Bronchial epithelial cell (primary cell): ENCODE data around the gene MAGEB1. TPM values are rescaled to one million over a fixed set of nuclear protein-coding genes. Genes with fewer than 3 reads are reported as not detected.

Experiments used
- DNase-seq: peaks from one replicate; pipeline ENCODE4 v3.0.0-alpha.2; 2010; ENCODE audit warnings: low read depth
- FAIRE-seq: peaks from 2 replicates; lab custom pipeline; 2011; peaks lifted over from hg19 to GRCh38; lab: Jason Lieb, UNC
- H3K27me3 ChIP-seq: 2 replicates; pipeline ENCODE4 v1.5.1; 2011; ENCODE audit warnings: low read length; ENCODE audit not compliant: control insufficient read depth, insufficient read depth
- H3K36me3 ChIP-seq: 2 replicates; pipeline ENCODE4 v1.5.1; 2011; ENCODE audit warnings: low read length; ENCODE audit not compliant: control insufficient read depth, insufficient read depth
- H3K4me3 ChIP-seq: 2 replicates; pipeline ENCODE4 v1.5.1; 2011; ENCODE audit warnings: mild to moderate bottlenecking, low read depth, low read length, control low read depth
- total RNA-seq: library from RNA; depleted of rRNA; stranded (reverse); fragments of >200 nt; gene quantifications from 2 replicates; pipeline ENCODE4 v1.2.1, GENCODE V29; 2014
- TF ChIP-seq, protein P1 (sequence below): IDR thresholded peaks from 2 replicates; pipeline ENCODE4 v1.5.1; 2011; ENCODE audit warnings: mild to moderate bottlenecking, moderate library complexity, low read length, control low read depth, inconsistent platforms; ENCODE audit not compliant: insufficient read depth, severe bottlenecking

Gene MAGEB1
- total RNA-seq, 1 donor from 2014 or later = not detected

DNA sequence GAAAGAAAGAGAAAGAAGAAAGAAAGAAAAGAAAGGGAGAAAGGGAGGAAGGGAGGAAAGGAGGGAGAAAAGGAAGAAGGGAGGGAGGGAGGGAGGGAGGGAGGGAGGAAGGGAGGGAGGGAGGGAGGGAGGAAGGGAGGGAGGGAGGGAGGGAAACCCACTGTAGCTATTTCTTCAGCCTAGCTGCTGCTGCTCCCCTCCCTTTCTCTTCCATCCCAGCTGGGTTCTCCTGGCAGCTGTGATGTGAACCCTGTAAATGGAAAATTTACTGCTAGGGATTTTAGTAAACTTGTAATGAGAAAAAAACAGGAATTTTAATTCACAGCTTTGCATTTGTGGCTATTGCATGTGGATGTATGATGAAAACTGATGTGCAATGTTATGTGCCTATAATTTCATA is 54.3 kb downstream of the MAGEB1 start:
- H3K4me3 ChIP-seq = no peak overlapping the region
- H3K27me3 ChIP-seq = no peaks in the 10 kb centered on the region
- H3K36me3 ChIP-seq = no peaks in the 10 kb centered on the region
- FAIRE-seq (no peak), DNase-seq (no peak)
- TF ChIP-seq, protein P1, sequence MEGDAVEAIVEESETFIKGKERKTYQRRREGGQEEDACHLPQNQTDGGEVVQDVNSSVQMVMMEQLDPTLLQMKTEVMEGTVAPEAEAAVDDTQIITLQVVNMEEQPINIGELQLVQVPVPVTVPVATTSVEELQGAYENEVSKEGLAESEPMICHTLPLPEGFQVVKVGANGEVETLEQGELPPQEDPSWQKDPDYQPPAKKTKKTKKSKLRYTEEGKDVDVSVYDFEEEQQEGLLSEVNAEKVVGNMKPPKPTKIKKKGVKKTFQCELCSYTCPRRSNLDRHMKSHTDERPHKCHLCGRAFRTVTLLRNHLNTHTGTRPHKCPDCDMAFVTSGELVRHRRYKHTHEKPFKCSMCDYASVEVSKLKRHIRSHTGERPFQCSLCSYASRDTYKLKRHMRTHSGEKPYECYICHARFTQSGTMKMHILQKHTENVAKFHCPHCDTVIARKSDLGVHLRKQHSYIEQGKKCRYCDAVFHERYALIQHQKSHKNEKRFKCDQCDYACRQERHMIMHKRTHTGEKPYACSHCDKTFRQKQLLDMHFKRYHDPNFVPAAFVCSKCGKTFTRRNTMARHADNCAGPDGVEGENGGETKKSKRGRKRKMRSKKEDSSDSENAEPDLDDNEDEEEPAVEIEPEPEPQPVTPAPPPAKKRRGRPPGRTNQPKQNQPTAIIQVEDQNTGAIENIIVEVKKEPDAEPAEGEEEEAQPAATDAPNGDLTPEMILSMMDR = no peak

Other genes starting within 250 kb of the MAGEB1 start
- not detected in 2 replicates for gene MAGEB2, start 31.6 kb upstream of the MAGEB1 start, total RNA-seq
- gene MAGEB3, start 16.5 kb upstream of the MAGEB1 start, total RNA-seq = not detected in 2 replicates
- not detected in 2 replicates for gene MAGEB4, start 5.1 kb upstream of the MAGEB1 start, total RNA-seq
- 0.26 TPM in 1 of 2 replicates, not detected in the other for gene NR0B1, start 62.2 kb downstream of the MAGEB1 start, total RNA-seq